ENCODE results near the gene PAK3.

The PAK3 gene

GRCh38 chrX:111110098-111110775 is 14.2 kb downstream of the PAK3 start:
- DNase-seq (ENCODE audit: low read depth): no peak
- no peak for TF ChIP-seq CTCF (IDR thresholded peaks at IDR 0.05; ENCODE audit: low read length, missing control alignments)
- H3K4me3 ChIP-seq (replicated peaks; ENCODE audit: low read depth, low read length): no peak overlapping the region

GRCh38 chrX:111114806-111115205 is 18.8 kb downstream of the PAK3 start:
- no peak for TF ChIP-seq CTCF (IDR thresholded peaks at IDR 0.05; ENCODE audit: low read length, missing control alignments)
- H3K4me3 ChIP-seq (replicated peaks; ENCODE audit: low read depth, low read length): no peak overlapping the region
- DNase-seq (ENCODE audit: low read depth): no peak

GRCh38 chrX:111116666-111117065 is 20.7 kb downstream of the PAK3 start:
- no peak for DNase-seq (ENCODE audit: low read depth)
- no peak for TF ChIP-seq CTCF (IDR thresholded peaks at IDR 0.05; ENCODE audit: low read length, missing control alignments)
- H3K4me3 ChIP-seq (replicated peaks; ENCODE audit: low read depth, low read length): no peak overlapping the region

GRCh38 chrX:111119341-111119740 is 23.4 kb downstream of the PAK3 start:
- no peak for TF ChIP-seq CTCF (IDR thresholded peaks at IDR 0.05; ENCODE audit: low read length, missing control alignments)
- no peak for DNase-seq (ENCODE audit: low read depth)
- H3K4me3 ChIP-seq (replicated peaks; ENCODE audit: low read depth, low read length): no peak overlapping the region

GRCh38 chrX:111123125-111123524 is 27.1 kb downstream of the PAK3 start:
- TF ChIP-seq CTCF (IDR thresholded peaks at IDR 0.05; ENCODE audit: low read length, missing control alignments): no peak
- no peak for DNase-seq (ENCODE audit: low read depth)
- no peak overlapping the region for H3K4me3 ChIP-seq (replicated peaks; ENCODE audit: low read depth, low read length)

GRCh38 chrX:111123606-111124179 is 27.7 kb downstream of the PAK3 start:
- TF ChIP-seq CTCF (IDR thresholded peaks at IDR 0.05; ENCODE audit: low read length, missing control alignments): no peak
- no peak for DNase-seq (ENCODE audit: low read depth)
- H3K4me3 ChIP-seq (replicated peaks; ENCODE audit: low read depth, low read length): no peak overlapping the region

GRCh38 chrX:111124418-111124817 is 28.4 kb downstream of the PAK3 start:
- no peak overlapping the region for H3K4me3 ChIP-seq (replicated peaks; ENCODE audit: low read depth, low read length)
- TF ChIP-seq CTCF (IDR thresholded peaks at IDR 0.05; ENCODE audit: low read length, missing control alignments): no peak
- DNase-seq (ENCODE audit: low read depth): no peak
